ENCODE data around the gene ARHGEF7.

ARHGEF7 gene

GRCh38 chr13:111259058-111259457 lies 143.9 kb downstream of the ARHGEF7 start:
- no peak for FAIRE-seq

DNA sequence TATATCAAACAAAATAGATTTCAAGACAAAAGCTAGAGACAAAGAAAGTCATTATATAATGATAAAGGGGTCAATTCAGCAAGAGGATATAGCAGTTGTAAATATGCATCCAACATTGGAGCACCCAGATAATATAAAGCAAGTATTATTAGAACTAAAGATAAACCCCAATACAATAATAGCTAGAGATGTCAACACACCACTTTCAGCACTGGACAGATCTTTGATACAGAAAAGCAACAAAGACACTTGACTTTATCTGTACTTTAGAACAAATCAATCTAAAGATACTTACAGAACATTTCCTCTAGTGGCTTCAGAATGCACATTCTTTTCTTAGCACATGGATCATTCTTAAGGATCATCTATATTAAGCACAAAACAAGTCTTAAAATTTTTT lies 146.2 kb downstream of the ARHGEF7 start:
- FAIRE-seq, result no peak

DNA sequence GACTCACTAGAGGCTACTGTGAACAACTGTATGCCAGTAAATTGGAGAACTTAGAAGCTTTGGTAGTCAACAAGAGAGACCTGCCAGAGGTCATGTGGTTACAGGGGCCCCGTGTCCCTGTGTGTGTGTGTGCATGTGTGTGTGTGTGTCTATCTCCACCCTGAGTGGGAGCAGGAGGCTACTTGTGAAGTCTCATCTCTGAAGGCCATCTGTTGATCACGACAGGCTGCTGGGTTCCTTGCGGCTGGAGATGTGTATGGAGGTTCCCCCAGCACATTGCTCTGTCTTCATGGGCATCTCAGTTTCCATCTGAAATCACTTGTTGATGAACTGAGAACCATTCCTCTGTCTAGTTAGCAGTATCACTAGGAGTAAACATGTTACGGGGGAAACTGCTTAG lies 147.2 kb downstream of the ARHGEF7 start:
- FAIRE-seq, result no peak

DNA sequence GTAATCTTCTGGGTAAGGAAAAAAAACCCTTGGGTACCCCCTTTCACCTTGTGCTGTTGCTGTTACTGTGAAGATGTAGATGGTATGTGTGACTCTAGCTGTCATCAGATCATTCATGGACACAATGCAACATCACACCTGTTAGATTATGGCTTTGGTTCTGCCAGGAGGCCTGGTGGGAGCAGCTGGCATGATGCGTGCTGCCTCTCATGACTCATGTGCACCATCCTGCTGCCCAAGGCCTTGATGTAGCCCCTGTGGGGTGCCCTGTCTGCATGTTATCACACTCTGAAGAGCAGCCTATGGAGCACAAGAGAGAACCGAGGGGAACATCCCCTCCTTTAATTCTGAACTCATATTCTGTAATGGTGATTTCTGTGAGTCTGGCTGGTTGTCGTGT lies 147.6 kb downstream of the ARHGEF7 start:
- FAIRE-seq, result no peak

GRCh38 chr13:111263566-111263965 lies 148.5 kb downstream of the ARHGEF7 start:
- FAIRE-seq, result no peak

DNA sequence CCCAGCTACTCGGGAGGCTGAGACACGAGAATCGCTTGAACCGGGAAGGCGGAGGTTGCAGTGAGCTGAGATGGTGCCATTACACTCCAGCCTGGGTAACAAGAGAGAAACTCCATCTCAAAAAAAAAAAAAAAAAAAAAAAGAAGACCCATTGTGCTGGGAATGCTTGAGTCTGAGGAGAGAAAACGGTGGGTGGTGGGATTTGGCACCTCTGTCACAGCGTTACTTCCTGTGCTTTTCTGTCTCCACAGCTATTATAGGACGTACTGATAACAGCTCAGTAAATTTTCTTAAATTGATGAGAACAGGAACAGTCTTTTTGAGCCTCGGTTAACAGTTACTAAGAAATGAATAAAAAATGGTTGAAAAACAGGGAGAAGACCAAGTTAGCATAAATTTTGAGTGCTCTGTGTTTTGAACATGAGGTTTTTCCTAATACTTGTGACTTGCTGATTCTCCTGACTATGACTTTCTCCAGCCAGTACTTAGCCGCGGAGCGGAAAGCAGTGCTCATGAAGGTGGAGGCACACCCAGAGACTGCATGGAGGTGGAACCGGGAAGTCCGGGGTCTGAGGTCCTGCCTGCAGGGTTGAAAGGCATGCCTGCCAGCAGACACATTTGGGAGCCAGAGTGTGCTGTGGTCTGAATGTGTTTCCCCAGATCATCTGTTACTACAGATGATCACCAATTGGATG lies 150.0 kb downstream of the ARHGEF7 start:
- no peak for FAIRE-seq

- no peak for FAIRE-seq
Measured at GRCh38 chr13:111265701-111266035, 150.6 kb downstream of the ARHGEF7 start.

- FAIRE-seq, result no peak
Measured at GRCh38 chr13:111267205-111267604, 152.1 kb downstream of the ARHGEF7 start.

GRCh38 chr13:111267784-111268183 lies 152.7 kb downstream of the ARHGEF7 start:
- no peak for FAIRE-seq

- FAIRE-seq, result no peak
Measured at GRCh38 chr13:111269508-111269907, 154.4 kb downstream of the ARHGEF7 start.

- no peak for FAIRE-seq
Measured at GRCh38 chr13:111270126-111270525, 155.0 kb downstream of the ARHGEF7 start.

- no peak for FAIRE-seq
Measured at GRCh38 chr13:111270765-111271698, 155.9 kb downstream of the ARHGEF7 start.

DNA sequence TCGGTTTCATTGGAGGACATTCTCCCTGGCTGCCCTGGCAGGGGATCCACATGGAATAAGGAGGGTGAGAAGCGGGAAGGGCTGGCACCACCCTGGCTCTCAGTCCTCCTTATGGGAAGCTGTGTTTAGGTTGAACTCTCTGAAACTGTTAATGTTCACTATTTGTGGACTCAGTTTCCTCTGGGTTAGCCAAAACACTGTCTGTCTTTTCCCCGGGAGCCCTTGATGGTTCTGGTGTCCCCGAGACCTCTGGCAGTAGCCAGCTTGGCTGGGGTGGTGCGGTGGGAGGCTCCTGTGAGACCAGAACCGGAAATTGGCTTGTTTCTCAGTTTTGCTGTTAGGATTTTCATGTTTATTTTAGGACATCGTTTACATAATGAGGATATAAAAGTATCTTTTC lies 157.0 kb downstream of the ARHGEF7 start:
- FAIRE-seq, result no peak

GRCh38 chr13:111275382-111275781 lies 160.3 kb downstream of the ARHGEF7 start:
- no peak for FAIRE-seq

DNA sequence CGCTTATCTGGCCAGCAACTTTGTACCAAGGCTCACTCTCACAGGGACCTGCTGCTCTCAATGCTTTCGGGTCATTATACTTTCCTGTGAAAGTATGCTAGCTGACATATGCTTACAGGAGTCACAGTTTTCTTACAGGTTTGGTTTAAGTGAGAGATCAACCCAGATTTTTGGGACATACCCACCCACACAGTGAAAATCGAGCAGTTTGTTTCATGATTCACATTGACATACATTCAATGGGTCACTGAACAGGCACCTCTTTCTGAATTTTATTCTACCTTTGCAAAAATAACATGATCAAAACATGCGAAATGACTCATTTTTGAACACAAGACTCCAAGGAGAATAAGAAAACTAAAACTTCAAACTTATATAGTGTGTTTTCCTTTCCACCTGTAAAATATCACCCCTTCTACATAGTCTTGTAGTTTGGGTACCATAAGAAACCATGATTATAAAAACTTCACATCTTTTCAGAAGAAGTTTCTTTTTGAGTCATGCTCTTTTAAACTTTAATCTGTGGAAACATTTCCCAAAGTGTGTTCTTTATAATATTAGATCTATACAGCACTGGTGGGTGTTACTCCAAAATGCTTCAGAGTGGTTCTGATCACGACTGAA lies 161.0 kb downstream of the ARHGEF7 start:
- no peak for FAIRE-seq

DNA sequence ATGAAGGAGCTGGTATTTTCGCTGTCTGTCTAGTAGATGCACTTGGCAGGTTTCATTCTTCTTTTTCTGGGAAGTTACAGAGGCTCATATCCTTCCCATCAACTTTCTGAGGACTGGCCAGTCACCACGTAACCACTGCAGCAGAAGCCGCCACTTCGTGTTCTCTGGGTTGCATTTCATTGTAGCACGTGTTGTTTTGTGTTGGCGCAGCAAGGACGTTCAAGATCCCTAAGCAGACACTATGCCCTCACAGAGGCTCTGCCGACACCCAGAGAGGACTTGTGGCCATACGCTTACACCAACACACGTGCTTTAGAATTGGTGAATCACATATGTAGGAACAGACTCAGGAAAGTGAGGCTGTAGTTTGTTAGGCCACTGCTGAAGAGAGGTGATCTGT lies 163.1 kb downstream of the ARHGEF7 start:
- no peak for FAIRE-seq

DNA sequence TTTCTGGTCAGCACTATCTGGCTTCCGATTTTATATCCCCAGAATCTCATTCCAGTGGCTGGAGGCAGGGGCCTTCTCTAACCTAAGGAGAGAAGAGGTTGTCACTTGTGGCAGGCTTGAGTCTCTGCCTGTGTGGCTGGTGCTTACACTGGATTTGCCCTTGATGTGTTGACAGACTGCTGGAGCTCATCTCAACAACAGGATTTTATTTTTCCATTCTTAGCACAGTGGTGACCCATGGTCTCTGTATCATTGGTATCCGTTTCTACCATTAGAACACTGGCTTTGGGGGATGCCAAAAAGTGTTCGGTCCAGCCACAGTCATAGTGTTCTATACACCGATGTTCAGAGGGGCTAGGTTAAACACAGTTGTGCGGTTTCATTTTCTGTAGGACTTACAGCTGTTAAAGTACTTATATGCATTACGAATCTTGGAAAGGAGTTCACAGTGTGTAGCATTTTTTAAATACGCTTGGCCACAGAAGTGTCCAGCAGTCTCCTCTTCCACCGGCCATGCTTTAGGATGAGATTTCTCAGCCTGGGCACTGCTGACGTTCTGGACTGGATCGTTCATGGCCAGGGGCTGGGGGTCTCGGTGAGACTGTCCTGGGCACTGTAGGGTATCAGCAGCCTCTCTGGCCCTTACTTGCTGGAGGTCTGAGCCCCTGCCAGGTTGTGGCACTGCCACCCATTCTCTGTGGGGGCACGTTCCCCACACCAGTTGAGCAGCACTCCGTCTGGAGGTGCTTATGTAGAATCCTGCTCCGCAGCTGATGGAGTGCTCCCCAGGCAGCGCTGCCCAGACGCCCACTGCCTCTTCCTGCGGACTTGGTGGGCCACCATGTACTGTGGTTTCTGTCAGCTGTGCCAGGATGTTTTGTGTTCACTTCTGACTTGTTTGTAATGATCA lies 163.9 kb downstream of the ARHGEF7 start:
- no peak for FAIRE-seq

- FAIRE-seq, result no peak
Measured at GRCh38 chr13:111280226-111280625, 165.1 kb downstream of the ARHGEF7 start.

GRCh38 chr13:111280681-111281585 lies 165.8 kb downstream of the ARHGEF7 start:
- FAIRE-seq, result no peak

DNA sequence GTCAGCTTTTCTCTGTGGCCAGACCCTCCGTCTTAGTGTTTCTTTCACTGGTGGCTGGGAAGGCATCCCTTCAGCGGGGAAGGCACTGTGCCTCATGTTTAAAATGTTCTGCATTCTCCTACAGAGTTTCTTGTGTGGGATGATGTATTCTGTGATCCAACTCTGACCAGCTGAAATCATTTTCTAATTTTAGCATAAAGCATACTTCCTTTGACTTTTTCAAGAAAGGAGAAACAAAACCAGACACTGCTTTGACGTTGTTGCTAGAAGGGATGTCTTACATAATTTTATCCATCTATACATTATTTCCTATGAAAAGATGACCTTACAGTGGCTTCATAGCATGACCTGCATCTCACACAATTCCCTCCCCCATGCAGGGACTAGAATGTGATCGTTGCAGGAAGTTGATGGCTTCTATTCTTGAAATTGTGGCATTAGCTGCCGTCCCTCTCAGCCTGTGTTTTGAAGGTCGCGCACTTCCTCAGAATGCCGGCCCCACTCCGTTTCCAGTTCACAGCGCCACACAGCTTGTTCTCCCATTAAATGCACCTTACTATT lies 166.7 kb downstream of the ARHGEF7 start:
- no peak for FAIRE-seq

DNA sequence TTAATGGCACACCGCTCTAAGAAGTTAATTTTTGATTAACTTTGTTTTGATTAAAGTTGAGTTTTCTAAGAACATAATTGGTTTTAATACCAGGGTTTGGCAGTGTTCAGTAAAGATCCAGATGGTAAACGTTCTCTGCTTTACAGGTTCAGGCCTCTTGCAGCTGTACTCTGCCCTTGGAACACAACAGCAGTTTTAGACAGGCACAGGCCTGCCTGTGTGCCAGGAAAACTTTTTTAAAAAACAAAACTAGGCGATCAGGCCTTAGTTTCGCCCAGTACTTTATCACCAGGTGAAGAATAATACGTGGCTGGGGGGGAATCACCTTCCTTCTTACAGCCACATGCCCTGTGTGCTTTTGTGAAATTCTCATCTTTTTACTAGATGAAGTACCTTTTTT lies 167.3 kb downstream of the ARHGEF7 start:
- no peak for FAIRE-seq

Measured in islet of Langerhans (tissue), 1 donor.